ENCODE results near the gene JARID2.

JARID2 gene

GRCh38 chr6:15310680-15311079 is 64.8 kb downstream of the JARID2 start:
- Histone ChIP-seq H3F3A (ENCODE audit: insufficient read depth) (no peaks in the 10 kb centered on the region), H3K4me2 (ENCODE audit: low read depth, low read length, poor library complexity, severe bottlenecking) (no peak overlapping the region), H2AFZ (ENCODE audit: low read depth, low read length, severe bottlenecking) (no peak overlapping the region), H3K9me3 (ENCODE audit: insufficient read depth, low read length) (no peaks in the 10 kb centered on the region), H4K20me1 (ENCODE audit: low read depth, low read length) (peaks cover 14% of the 10 kb centered on the region; the same call in 1 of the 2 replicates), H3K4me3 (ENCODE audit: insufficient read depth, low read length, poor library complexity, severe bottlenecking) (no peak overlapping the region), H3K9ac (ENCODE audit: low read length) (no peak overlapping the region), H3K27me3 (ENCODE audit: low read length) (no peaks in the 10 kb centered on the region), H3K79me2 (ENCODE audit: insufficient read depth, low read length) (no peaks in the 10 kb centered on the region), H3K9me2 (replicated peaks; ENCODE audit: insufficient read depth, low read length) (no peaks in the 10 kb centered on the region), H3K36me3 (ENCODE audit: low read length) (no peaks in the 10 kb centered on the region), H3K27ac (ENCODE audit: low read depth, low read length) (no peak overlapping the region)
- TF ChIP-seq EZH2phosphoT487 (conservative IDR thresholded peaks at IDR 0.05; ENCODE audit: low read length), result no peak
- no peak for TF ChIP-seq CTCF (IDR thresholded peaks at IDR 0.05; ENCODE audit: insufficient read depth, low read length, poor library complexity, severe bottlenecking)

- 0 out of 2 replicates have a peak, but pooled peaks cover 13% of the 10 kb centered on the region for H4K20me1 ChIP-seq (ENCODE audit: low read depth, low read length)
These were observed 66.6 kb downstream of the JARID2 start for GRCh38 chr6:15312500-15312899.

GRCh38 chr6:15313367-15313766 is 67.5 kb downstream of the JARID2 start:
- Histone ChIP-seq H3F3A (ENCODE audit: insufficient read depth) (no peaks in the 10 kb centered on the region), H3K9me3 (ENCODE audit: insufficient read depth, low read length) (no peaks in the 10 kb centered on the region), H3K4me2 (ENCODE audit: low read depth, low read length, poor library complexity, severe bottlenecking) (no peak overlapping the region), H3K27me3 (ENCODE audit: low read length) (no peaks in the 10 kb centered on the region), H3K4me3 (ENCODE audit: insufficient read depth, low read length, poor library complexity, severe bottlenecking) (no peak overlapping the region), H3K36me3 (ENCODE audit: low read length) (no peaks in the 10 kb centered on the region), H3K27ac (ENCODE audit: low read depth, low read length) (no peak overlapping the region), H3K79me2 (ENCODE audit: insufficient read depth, low read length) (no peaks in the 10 kb centered on the region), H3K9ac (ENCODE audit: low read length) (no peak overlapping the region), H2AFZ (ENCODE audit: low read depth, low read length, severe bottlenecking) (no peak overlapping the region), H4K20me1 (ENCODE audit: low read depth, low read length) (0 out of 2 replicates have a peak, but pooled peaks cover 13% of the 10 kb centered on the region), H3K9me2 (replicated peaks; ENCODE audit: insufficient read depth, low read length) (no peaks in the 10 kb centered on the region)
- no peak for TF ChIP-seq EZH2phosphoT487 (conservative IDR thresholded peaks at IDR 0.05; ENCODE audit: low read length)

More at GRCh38 chr6:15312500-15312899, 66.6 kb downstream of the JARID2 start:
- Histone ChIP-seq H3K27ac (ENCODE audit: low read depth, low read length) (no peak overlapping the region), H3K36me3 (ENCODE audit: low read length) (no peaks in the 10 kb centered on the region), H3K79me2 (ENCODE audit: insufficient read depth, low read length) (no peaks in the 10 kb centered on the region), H3K4me3 (ENCODE audit: insufficient read depth, low read length, poor library complexity, severe bottlenecking) (no peak overlapping the region), H3K9me2 (replicated peaks; ENCODE audit: insufficient read depth, low read length) (no peaks in the 10 kb centered on the region), H3K4me2 (ENCODE audit: low read depth, low read length, poor library complexity, severe bottlenecking) (no peak overlapping the region), H3F3A (ENCODE audit: insufficient read depth) (no peaks in the 10 kb centered on the region), H2AFZ (ENCODE audit: low read depth, low read length, severe bottlenecking) (no peak overlapping the region), H3K27me3 (ENCODE audit: low read length) (no peaks in the 10 kb centered on the region), H3K9me3 (ENCODE audit: insufficient read depth, low read length) (no peaks in the 10 kb centered on the region), H3K9ac (ENCODE audit: low read length) (no peak overlapping the region)
- no peak for TF ChIP-seq EZH2phosphoT487 (conservative IDR thresholded peaks at IDR 0.05; ENCODE audit: low read length)
- no peak for TF ChIP-seq CTCF (IDR thresholded peaks at IDR 0.05; ENCODE audit: insufficient read depth, low read length, poor library complexity, severe bottlenecking)

- H3K9ac ChIP-seq (ENCODE audit: low read length), result no peak overlapping the region
- H3K79me2 ChIP-seq (ENCODE audit: insufficient read depth, low read length), result no peaks in the 10 kb centered on the region
- H3K36me3 ChIP-seq (ENCODE audit: low read length), result no peaks in the 10 kb centered on the region
- no peaks in the 10 kb centered on the region for H3F3A ChIP-seq (ENCODE audit: insufficient read depth)
- no peak overlapping the region for H3K4me2 ChIP-seq (ENCODE audit: low read depth, low read length, poor library complexity, severe bottlenecking)
- H2AFZ ChIP-seq (ENCODE audit: low read depth, low read length, severe bottlenecking), result no peak overlapping the region
- no peak overlapping the region for H3K4me3 ChIP-seq (ENCODE audit: insufficient read depth, low read length, poor library complexity, severe bottlenecking)
- H3K27me3 ChIP-seq (ENCODE audit: low read length), result no peaks in the 10 kb centered on the region
- peaks cover 20% of the 10 kb centered on the region; the same call in 1 of the 2 replicates for H4K20me1 ChIP-seq (ENCODE audit: low read depth, low read length)
- TF ChIP-seq EZH2phosphoT487 (conservative IDR thresholded peaks at IDR 0.05; ENCODE audit: low read length), result no peak
- no peak for TF ChIP-seq CTCF (IDR thresholded peaks at IDR 0.05; ENCODE audit: insufficient read depth, low read length, poor library complexity, severe bottlenecking)
- no peak overlapping the region for H3K27ac ChIP-seq (ENCODE audit: low read depth, low read length)
- H3K9me2 ChIP-seq (replicated peaks; ENCODE audit: insufficient read depth, low read length), result no peaks in the 10 kb centered on the region
- no peaks in the 10 kb centered on the region for H3K9me3 ChIP-seq (ENCODE audit: insufficient read depth, low read length)
These were observed 70.9 kb downstream of the JARID2 start for GRCh38 chr6:15316754-15317153.

All from SU-DHL-6 (cell line).